Measurements from ENCODE around the gene BHLHE23. TPM values are rescaled to one million over a fixed set of nuclear protein-coding genes. Genes with fewer than 3 reads are reported as not detected.

Gene BHLHE23
- total RNA-seq, 1 experiment from 2014 or later = not detected

DNA sequence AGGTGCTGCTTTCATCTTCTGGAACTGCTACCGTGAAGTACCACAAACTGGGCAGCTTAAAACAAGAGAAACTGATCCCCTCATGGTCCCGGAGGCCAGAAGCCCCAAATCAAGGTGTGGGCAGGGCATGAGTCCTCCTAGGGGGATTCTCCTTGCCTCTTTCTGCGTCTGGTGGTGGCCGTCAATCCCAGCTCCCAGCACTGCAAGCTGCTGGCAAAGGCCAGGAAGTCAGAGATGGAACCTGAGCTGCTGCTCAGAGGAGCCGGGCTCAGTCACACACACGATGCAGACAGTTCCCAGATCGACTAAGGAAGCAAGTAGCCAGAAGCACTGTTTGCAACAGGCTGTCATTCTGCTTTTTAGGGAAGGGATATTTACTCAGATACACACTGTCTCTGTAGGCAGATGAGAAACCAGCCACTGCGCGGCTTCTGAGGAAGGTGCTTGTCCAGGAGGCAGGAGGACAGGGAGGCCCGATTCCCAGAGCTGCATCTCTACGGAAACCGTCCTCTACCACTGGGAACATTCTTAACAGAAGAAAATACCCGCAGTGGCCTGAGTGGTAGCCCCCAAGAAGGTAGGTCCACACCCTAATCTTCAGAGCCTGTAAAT is 15.5 kb downstream of the BHLHE23 start:
- DNase-seq (ENCODE audit: low read depth, low spot score) (no peak), ATAC-seq (no peak)
- ChIA-PET RAD21 (ENCODE audit: low non-redundant PET in 1 of 2, low total read pairs in 2 of 2, uncharacterized antibody in 2 of 2, unreplicated experiment in 2 of 2) (no interaction called here), POLR2A (no interaction called here), CTCF (no interaction called here)
- Histone ChIP-seq H3K36me3 (ENCODE audit: control insufficient read depth in 1 of 2, insufficient read depth in 2 of 2, low read length in 2 of 2) (no peaks in the 10 kb centered on the region), H3K27ac (ENCODE audit: low read depth, low read length) (no peak overlapping the region), H3K9me3 (ENCODE audit: control insufficient read depth in 1 of 2, insufficient read depth in 1 of 2, low read depth in 1 of 2, low read length in 2 of 2) (no peaks in the 10 kb centered on the region), H3K4me3 (replicated peaks in 1 of 2; ENCODE audit: low read depth in 1 of 2, low read length in 2 of 2) (no peak overlapping the region), H2AFZ (ENCODE audit: low read depth, low read length, poor library complexity, severe bottlenecking) (no peak overlapping the region), H3K9me2 (ENCODE audit: insufficient read depth) (no peaks in the 10 kb centered on the region), H3K4me2 (ENCODE audit: low read length) (no peak overlapping the region), H3K27me3 (ENCODE audit: insufficient read depth, low read length) (no peaks in the 10 kb centered on the region), H3K4me1 (ENCODE audit: control insufficient read depth in 1 of 2, insufficient read depth in 2 of 2, low read length in 2 of 2) (no peaks in the 10 kb centered on the region), H3K9ac (ENCODE audit: low read length) (no peak overlapping the region), H4K20me1 (ENCODE audit: insufficient read depth) (no peaks in the 10 kb centered on the region), H3K79me2 (ENCODE audit: insufficient read depth, low read length) (no peaks in the 10 kb centered on the region)
- BruUV-seq (replicated peaks) = no TSS peak
- intact Hi-C loops (cut with micrococcal nuclease) = no loop called here
- TF ChIP-seq, protein P1, sequence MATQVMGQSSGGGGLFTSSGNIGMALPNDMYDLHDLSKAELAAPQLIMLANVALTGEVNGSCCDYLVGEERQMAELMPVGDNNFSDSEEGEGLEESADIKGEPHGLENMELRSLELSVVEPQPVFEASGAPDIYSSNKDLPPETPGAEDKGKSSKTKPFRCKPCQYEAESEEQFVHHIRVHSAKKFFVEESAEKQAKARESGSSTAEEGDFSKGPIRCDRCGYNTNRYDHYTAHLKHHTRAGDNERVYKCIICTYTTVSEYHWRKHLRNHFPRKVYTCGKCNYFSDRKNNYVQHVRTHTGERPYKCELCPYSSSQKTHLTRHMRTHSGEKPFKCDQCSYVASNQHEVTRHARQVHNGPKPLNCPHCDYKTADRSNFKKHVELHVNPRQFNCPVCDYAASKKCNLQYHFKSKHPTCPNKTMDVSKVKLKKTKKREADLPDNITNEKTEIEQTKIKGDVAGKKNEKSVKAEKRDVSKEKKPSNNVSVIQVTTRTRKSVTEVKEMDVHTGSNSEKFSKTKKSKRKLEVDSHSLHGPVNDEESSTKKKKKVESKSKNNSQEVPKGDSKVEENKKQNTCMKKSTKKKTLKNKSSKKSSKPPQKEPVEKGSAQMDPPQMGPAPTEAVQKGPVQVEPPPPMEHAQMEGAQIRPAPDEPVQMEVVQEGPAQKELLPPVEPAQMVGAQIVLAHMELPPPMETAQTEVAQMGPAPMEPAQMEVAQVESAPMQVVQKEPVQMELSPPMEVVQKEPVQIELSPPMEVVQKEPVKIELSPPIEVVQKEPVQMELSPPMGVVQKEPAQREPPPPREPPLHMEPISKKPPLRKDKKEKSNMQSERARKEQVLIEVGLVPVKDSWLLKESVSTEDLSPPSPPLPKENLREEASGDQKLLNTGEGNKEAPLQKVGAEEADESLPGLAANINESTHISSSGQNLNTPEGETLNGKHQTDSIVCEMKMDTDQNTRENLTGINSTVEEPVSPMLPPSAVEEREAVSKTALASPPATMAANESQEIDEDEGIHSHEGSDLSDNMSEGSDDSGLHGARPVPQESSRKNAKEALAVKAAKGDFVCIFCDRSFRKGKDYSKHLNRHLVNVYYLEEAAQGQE (IDR thresholded peaks at IDR 0.05; ENCODE audit: low read depth) = no peak
- TF ChIP-seq SIN3A (IDR thresholded peaks at IDR 0.05; ENCODE audit: low read depth) = no peak
- no peak for TF ChIP-seq POLR2AphosphoS5 (IDR thresholded peaks at IDR 0.05; ENCODE audit: low read depth, low read length)
- TF ChIP-seq FOSL1 (IDR thresholded peaks at IDR 0.05; ENCODE audit: low read depth) = no peak
- TF ChIP-seq POLR2A (IDR thresholded peaks at IDR 0.05; ENCODE audit: borderline replicate concordance, extremely low read depth, insufficient read depth, insufficient read length) = no peak

DNA sequence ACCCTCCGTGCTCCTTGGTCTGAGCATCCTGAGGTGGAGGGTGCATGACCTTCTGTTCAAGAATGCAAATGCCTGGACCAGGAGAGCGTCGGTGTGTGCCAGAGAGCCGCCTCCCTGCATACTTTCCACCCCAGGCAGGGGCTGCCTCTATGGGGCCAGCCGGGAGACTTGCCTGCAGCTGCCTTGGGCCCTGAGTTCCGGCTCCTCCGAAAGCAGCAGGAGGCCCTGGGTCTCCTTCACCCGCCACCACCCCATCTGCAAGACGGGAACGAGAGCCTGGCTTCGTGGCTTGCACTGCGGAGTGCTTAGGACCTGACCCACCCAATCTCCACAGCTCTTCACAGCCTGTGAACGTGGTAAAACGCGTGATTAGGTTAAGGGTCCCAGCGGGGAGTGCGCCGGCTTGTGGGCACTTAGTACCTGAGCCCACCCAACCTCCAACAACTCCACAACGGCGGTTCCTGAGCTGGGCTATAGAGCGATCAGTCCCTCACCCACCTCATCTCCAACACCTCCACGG is 16.4 kb downstream of the BHLHE23 start:
- POLR2A ChIA-PET = no interaction called here
- BruUV-seq (replicated peaks) = no TSS peak
- TF ChIP-seq, protein P2, sequence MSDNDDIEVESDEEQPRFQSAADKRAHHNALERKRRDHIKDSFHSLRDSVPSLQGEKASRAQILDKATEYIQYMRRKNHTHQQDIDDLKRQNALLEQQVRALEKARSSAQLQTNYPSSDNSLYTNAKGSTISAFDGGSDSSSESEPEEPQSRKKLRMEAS (IDR thresholded peaks at IDR 0.05) = no peak
- TF ChIP-seq POLR2A (IDR thresholded peaks at IDR 0.05; ENCODE audit: borderline replicate concordance, extremely low read depth, insufficient read depth, insufficient read length) (no peak), POLR2AphosphoS5 (IDR thresholded peaks at IDR 0.05; ENCODE audit: low read depth, low read length) (no peak), TCF7L2 (IDR thresholded peaks at IDR 0.05; ENCODE audit: borderline replicate concordance, extremely low read depth, insufficient read depth, insufficient read length) (no peak), ZNF274 (IDR thresholded peaks at IDR 0.05; ENCODE audit: low read depth, low read length) (no peak), ZFX (IDR thresholded peaks at IDR 0.05) (no peak), FOSL1 (IDR thresholded peaks at IDR 0.05; ENCODE audit: low read depth) (no peak), SIN3A (IDR thresholded peaks at IDR 0.05; ENCODE audit: low read depth) (no peak), RAD21 (IDR thresholded peaks at IDR 0.05; ENCODE audit: low read depth) (no peak), ELF1 (IDR thresholded peaks at IDR 0.05; ENCODE audit: borderline replicate concordance, low read depth) (no peak), SRF (IDR thresholded peaks at IDR 0.05; ENCODE audit: low read depth) (no peak), EZH2phosphoT487 (IDR thresholded peaks at IDR 0.05; ENCODE audit: borderline replicate concordance) (no peak), CBX3 (IDR thresholded peaks at IDR 0.05; ENCODE audit: low read depth) (no peak), EZH2 (IDR thresholded peaks at IDR 0.05) (no peak)
- TF ChIP-seq, protein P3, sequence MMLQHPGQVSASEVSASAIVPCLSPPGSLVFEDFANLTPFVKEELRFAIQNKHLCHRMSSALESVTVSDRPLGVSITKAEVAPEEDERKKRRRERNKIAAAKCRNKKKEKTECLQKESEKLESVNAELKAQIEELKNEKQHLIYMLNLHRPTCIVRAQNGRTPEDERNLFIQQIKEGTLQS (IDR thresholded peaks at IDR 0.05) = no peak

More for the DNA sequence above, 16.4 kb downstream of the BHLHE23 start:
- Histone ChIP-seq H3K79me2 (ENCODE audit: insufficient read depth, low read length) (no peaks in the 10 kb centered on the region), H3K4me3 (replicated peaks in 1 of 2; ENCODE audit: low read depth in 1 of 2, low read length in 2 of 2) (no peak overlapping the region), H3K9me3 (ENCODE audit: control insufficient read depth in 1 of 2, insufficient read depth in 1 of 2, low read depth in 1 of 2, low read length in 2 of 2) (no peaks in the 10 kb centered on the region), H4K20me1 (ENCODE audit: insufficient read depth) (no peaks in the 10 kb centered on the region), H3K4me2 (ENCODE audit: low read length) (no peak overlapping the region), H3K4me1 (ENCODE audit: control insufficient read depth in 1 of 2, insufficient read depth in 2 of 2, low read length in 2 of 2) (no peaks in the 10 kb centered on the region), H3K27me3 (ENCODE audit: insufficient read depth, low read length) (no peaks in the 10 kb centered on the region), H3K9me2 (ENCODE audit: insufficient read depth) (no peaks in the 10 kb centered on the region), H3K27ac (ENCODE audit: low read depth, low read length) (no peak overlapping the region), H3K9ac (ENCODE audit: low read length) (no peak overlapping the region), H2AFZ (ENCODE audit: low read depth, low read length, poor library complexity, severe bottlenecking) (no peak overlapping the region), H3K36me3 (ENCODE audit: control insufficient read depth in 1 of 2, insufficient read depth in 2 of 2, low read length in 2 of 2) (no peaks in the 10 kb centered on the region)
- ChIA-PET RAD21 (ENCODE audit: low non-redundant PET in 1 of 2, low total read pairs in 2 of 2, uncharacterized antibody in 2 of 2, unreplicated experiment in 2 of 2) (no interaction called here), CTCF (no interaction called here)
- intact Hi-C loops (cut with micrococcal nuclease) = no loop called here
- ATAC-seq (no peak), DNase-seq (ENCODE audit: low read depth, low spot score) (no peak)

Measured in HCT116 (cell line).